ENCODE results near the gene UTS2B.

UTS2B gene

GRCh38 chr3:191328962-191329653 is 1.2 kb downstream of the UTS2B start, which contains the start of gene CCDC50:
TSS of gene CCDC50 (plus strand) at chr3:191329394. CDS start at chr3:191329675, 281 bp downstream.
- DNase-seq (ENCODE audit: extremely low read depth, low read depth), result no peak
- no peak for TF ChIP-seq CTCF (IDR thresholded peaks at IDR 0.05; ENCODE audit: low read depth, low read length, missing control alignments)
- H3K4me3 ChIP-seq (replicated peaks; ENCODE audit: low read depth, low read length), result peak within 1 kb of the TSS; percentile 65

- no peak for DNase-seq (ENCODE audit: extremely low read depth, low read depth)
Observed at GRCh38 chr3:191328383-191328961, 1.9 kb downstream of the UTS2B start.

GRCh38 chr3:191327526-191327925 is 2.8 kb downstream of the UTS2B start:
- H3K4me3 ChIP-seq (replicated peaks; ENCODE audit: low read depth, low read length), result no peak overlapping the region
- TF ChIP-seq CTCF (IDR thresholded peaks at IDR 0.05; ENCODE audit: low read depth, low read length, missing control alignments), result no peak
- DNase-seq (ENCODE audit: extremely low read depth, low read depth), result no peak

More at GRCh38 chr3:191328383-191328961, 1.9 kb downstream of the UTS2B start:
- TF ChIP-seq CTCF (IDR thresholded peaks at IDR 0.05; ENCODE audit: low read depth, low read length, missing control alignments), result no peak
- peak overlapping the region; percentile 65 for H3K4me3 ChIP-seq (replicated peaks; ENCODE audit: low read depth, low read length)

- DNase-seq (ENCODE audit: extremely low read depth, low read depth), result no peak
- no peak for TF ChIP-seq CTCF (IDR thresholded peaks at IDR 0.05; ENCODE audit: low read depth, low read length, missing control alignments)
Observed at GRCh38 chr3:191324936-191325335, 5.4 kb downstream of the UTS2B start.

GRCh38 chr3:191321019-191321767 is 9.1 kb downstream of the UTS2B start:
- no peak overlapping the region for H3K4me3 ChIP-seq (replicated peaks; ENCODE audit: low read depth, low read length)
- no peak for TF ChIP-seq CTCF (IDR thresholded peaks at IDR 0.05; ENCODE audit: low read depth, low read length, missing control alignments)
- no peak for DNase-seq (ENCODE audit: extremely low read depth, low read depth)

More at GRCh38 chr3:191324936-191325335, 5.4 kb downstream of the UTS2B start:
- H3K4me3 ChIP-seq (replicated peaks; ENCODE audit: low read depth, low read length), result no peak overlapping the region

GRCh38 chr3:191320316-191320715 is 10.0 kb downstream of the UTS2B start:
- DNase-seq (ENCODE audit: extremely low read depth, low read depth), result no peak
- H3K4me3 ChIP-seq (replicated peaks; ENCODE audit: low read depth, low read length), result no peak overlapping the region
- no peak for TF ChIP-seq CTCF (IDR thresholded peaks at IDR 0.05; ENCODE audit: low read depth, low read length, missing control alignments)
